Endothelial cell of umbilical vein (primary cell): ENCODE data around the gene HPSE2. TPM values are rescaled to one million over a fixed set of nuclear protein-coding genes. Genes with fewer than 3 reads are reported as not detected.

Experiments
- BruUV-seq: library from RNA; stranded (reverse); fragments of 400-500 nt; replicated peaks from 2 replicates; lab custom pipeline; 2021; lab: Mats Ljungman, UMichigan
- CTCF ChIA-PET: fragments of 300-600, 350-600 bp; sonication (Branson Sonifier 250); formaldehyde crosslinking; loops from one replicate; lab custom pipeline; 2021; ENCODE audit warnings: antibody characterized with exemption, inconsistent platforms; lab: Charles Lee
- POLR2A ChIA-PET: fragments of 300-600, 350-600 bp; sonication (Branson Sonifier 250); formaldehyde crosslinking; loops from one replicate; lab custom pipeline; 2021; ENCODE audit warnings: antibody characterized with exemption, inconsistent platforms; lab: Charles Lee
- DNase-seq: peaks from one replicate; pipeline ENCODE4 v3.0.0-alpha.2; 2011; ENCODE audit warnings: low read depth, low spot score
- FAIRE-seq: peaks from 2 replicates; lab custom pipeline; 2011; peaks lifted over from hg19 to GRCh38; lab: Jason Lieb, UNC
- H2AFZ ChIP-seq: 2 replicates; pipeline ENCODE4 v1.6.0; 2012; ENCODE audit warnings: low read depth, low read length, control low read depth, inconsistent platforms
- H3K27ac ChIP-seq: 2 replicates; pipeline ENCODE4 v1.5.1; 2011; ENCODE audit warnings: low read depth, mild to moderate bottlenecking, control low read depth, low read length, moderate library complexity; ENCODE audit not compliant: insufficient read depth
- H3K27me3 ChIP-seq, 2 experiments: 2 replicates each; pipeline versions ENCODE4 v1.6.0 to v1.6.1; 2011; ENCODE audit warnings: low read length in 2 of 2, mixed read lengths in 1 of 2; ENCODE audit not compliant: control insufficient read depth in 2 of 2, insufficient read depth in 2 of 2
- H3K36me3 ChIP-seq, 2 experiments: 2 replicates in 1 of 2; 3 replicates in 1 of 2; pipeline ENCODE4 v1.5.1; 2011; ENCODE audit warnings: low read length in 2 of 2, mild to moderate bottlenecking in 1 of 2, moderate library complexity in 1 of 2; ENCODE audit not compliant: control insufficient read depth in 2 of 2, insufficient read depth in 2 of 2; ENCODE audit errors: extremely low read depth in 1 of 2
- H3K4me1 ChIP-seq: 3 replicates; pipeline ENCODE4 v1.5.1; 2011; ENCODE audit warnings: mild to moderate bottlenecking, low read length; ENCODE audit not compliant: control insufficient read depth, insufficient read depth; ENCODE audit errors: extremely low read depth
- H3K4me2 ChIP-seq: 2 replicates; pipeline ENCODE4 v1.6.1; 2011; ENCODE audit warnings: low read length, control low read depth, mixed read lengths; ENCODE audit not compliant: insufficient read depth
- H3K4me3 ChIP-seq, 3 experiments: fragments of 200-600 bp in 1 of 3; sonication (generic), shearing (Covaris generic) in 1 of 3; replicated peaks in 1 of 3; 2 replicates each; pipeline ENCODE4 v1.5.1; 2011 to 2016; ENCODE audit warnings: control low read depth in 3 of 3, low read length in 3 of 3, mild to moderate bottlenecking in 2 of 3, inconsistent platforms in 1 of 3, low read depth in 1 of 3, moderate library complexity in 1 of 3; ENCODE audit not compliant: insufficient read depth in 1 of 3
- H3K79me2 ChIP-seq: 2 replicates; pipeline ENCODE4 v1.6.0; 2012; ENCODE audit warnings: low read length, inconsistent platforms; ENCODE audit not compliant: control insufficient read depth, insufficient read depth
- H3K9ac ChIP-seq: replicated peaks from 2 replicates; pipeline ENCODE3; 2011; ENCODE audit warnings: low read length, control low read depth; ENCODE audit not compliant: insufficient read depth; ENCODE audit errors: extremely low read depth
- H3K9me1 ChIP-seq: replicated peaks from 3 replicates; pipeline ENCODE4 v1.6.0; 2011; ENCODE audit warnings: mild to moderate bottlenecking, low read length; ENCODE audit not compliant: control insufficient read depth, insufficient read depth; ENCODE audit errors: extremely low read depth
- H3K9me3 ChIP-seq: replicated peaks from 2 replicates; pipeline ENCODE4 v1.5.1; 2012; ENCODE audit warnings: low read length, inconsistent platforms; ENCODE audit not compliant: control insufficient read depth, insufficient read depth
- H4K20me1 ChIP-seq: replicated peaks from 2 replicates; pipeline ENCODE3; 2011; ENCODE audit warnings: mild to moderate bottlenecking, low read length; ENCODE audit not compliant: control insufficient read depth, insufficient read depth; ENCODE audit errors: extremely low read depth
- CTCF ChIP-seq, 2 donors: IDR thresholded peaks; 1 replicate in 1 of 2; 2 replicates in 1 of 2; pipeline ENCODE4 v1.5.1; 2011; ENCODE audit warnings: low read length in 2 of 2, mild to moderate bottlenecking in 2 of 2, moderate library complexity in 2 of 2, control low read depth in 1 of 2, inconsistent platforms in 1 of 2, low read depth in 1 of 2; ENCODE audit not compliant: insufficient read depth in 1 of 2; ENCODE audit errors: extremely low read depth in 1 of 2
- EZH2 ChIP-seq: IDR thresholded peaks from 2 replicates; pipeline ENCODE4 v1.6.1; 2012; ENCODE audit warnings: borderline replicate concordance, low read depth, mild to moderate bottlenecking, moderate library complexity, low read length, inconsistent platforms; ENCODE audit not compliant: severe bottlenecking
- FOS ChIP-seq: IDR thresholded peaks from 2 replicates; pipeline ENCODE4 v1.6.1; 2011; ENCODE audit warnings: mild to moderate bottlenecking, low read length, moderate library complexity, borderline replicate concordance; ENCODE audit not compliant: insufficient read depth
- GATA2 ChIP-seq: IDR thresholded peaks from 2 replicates; pipeline ENCODE4 v1.7.0; 2011; ENCODE audit warnings: low read depth, mild to moderate bottlenecking, moderate library complexity, mixed read lengths, low read length; ENCODE audit not compliant: insufficient read length, insufficient read depth
- JUN ChIP-seq: IDR thresholded peaks from 2 replicates; pipeline ENCODE4 v1.6.1; 2011; ENCODE audit warnings: borderline replicate concordance, low read depth; ENCODE audit not compliant: insufficient read length, insufficient read depth
- MAX ChIP-seq: IDR thresholded peaks from 2 replicates; pipeline ENCODE4 v1.6.1; 2011; ENCODE audit not compliant: insufficient read depth, insufficient read length
- MYC ChIP-seq: IDR thresholded peaks from one replicate; pipeline ENCODE4 v1.6.1; 2011; ENCODE audit warnings: mild to moderate bottlenecking, low read depth, low read length
- POLR2A ChIP-seq: IDR thresholded peaks from 2 replicates; pipeline ENCODE4 v1.6.1; 2012; ENCODE audit warnings: low read depth, mild to moderate bottlenecking, control low read depth, low read length
- POLR2AphosphoS5 ChIP-seq: IDR thresholded peaks from 2 replicates; pipeline ENCODE4 v1.6.1; 2012; ENCODE audit warnings: low read depth, mild to moderate bottlenecking, control low read depth, low read length, moderate library complexity; ENCODE audit not compliant: insufficient read depth
- dilution Hi-C: fragments of 300-500 bp; cut with MboI; formaldehyde crosslinking; loops from one replicate; pipeline ENCODE4 v1.15.0; 2019; ENCODE audit warnings: low sequenced_read_pairs; ENCODE audit not compliant: extremely low pct_ligation_motif_present
- intact Hi-C: fragments of 100-400 bp; cut with micrococcal nuclease; formaldehyde crosslinking; loops from one replicate; pipeline ENCODE4 v1.10.0; 2022
- polyA plus RNA-seq, 4 experiments: library from polyadenylated mRNA; depleted of rRNA in 3 of 4; stranded (reverse) in 3 of 4; unstranded in 1 of 4; fragments of >200 nt; gene quantifications; 2 replicates each; pipeline versions ENCODE4 v1.2.1 to v1.2.3, GENCODE V29; 2011 to 2012; ENCODE audit warnings: missing spikeins in 1 of 4
- total RNA-seq: library from RNA; stranded (reverse); gene quantifications from 2 replicates; pipeline ENCODE4 v1.2.3, GENCODE V29; 2021

The HPSE2 gene
- total and polyA plus RNA-seq, 2 donors (not counting 3 experiments of a cell fraction or from before 2014, with no cell fraction given) = not detected

- Histone ChIP-seq H3K4me1 (no peaks in the 10 kb centered on the region), H3K79me2 (no peaks in the 10 kb centered on the region), H3K27ac (no peak overlapping the region), H2AFZ (no peak overlapping the region), H3K9me3 (no peaks in the 10 kb centered on the region), H4K20me1 (no peaks in the 10 kb centered on the region), H3K9me1 (no peaks in the 10 kb centered on the region), H3K36me3 (no peaks in the 10 kb centered on the region), H3K4me2 (no peak overlapping the region), H3K27me3 (no peaks in the 10 kb centered on the region), H3K4me3 (no peak overlapping the region), H3K9ac (no peak overlapping the region)
- no TSS peak for BruUV-seq
- FAIRE-seq (no peak), DNase-seq (no peak)
- intact Hi-C loops (no loop called here), dilution Hi-C loops (no loop called here)
- CTCF ChIA-PET = interaction anchor here (1.1 to 2.3 kb wide), 2 partner anchors 34 to 69 kb away, joined by 4 to 8 read pairs; no protein-coding TSS in a partner anchor
- POLR2A ChIA-PET = no interaction called here
- TF ChIP-seq GATA2 = no peak
- no peak for TF ChIP-seq MYC
- TF ChIP-seq JUN = no peak
- TF ChIP-seq CTCF (IDR thresholded peaks at IDR 0.05; ENCODE audit: extremely low read depth in 1 of 2, insufficient read depth in 1 of 2, low read depth in 1 of 2, low read length in 2 of 2) = no peak
- TF ChIP-seq EZH2 = no peak
- TF ChIP-seq POLR2A = no peak
- no peak for TF ChIP-seq POLR2AphosphoS5
- no peak for TF ChIP-seq MAX
- TF ChIP-seq FOS = no peak
Observed at GRCh38 chr10:98536551-98536950, 699.1 kb downstream of the HPSE2 start.
